H1 (cell line): ENCODE data around the gene RO60. TPM values are rescaled to one million over a fixed set of nuclear protein-coding genes. Genes with fewer than 3 reads are reported as not detected.

ENCODE experiments used
- CTCF ChIA-PET: fragments of 300-600 bp; sonication (Branson Sonifier 250); formaldehyde crosslinking; loops from one replicate; lab custom pipeline; 2021; ENCODE audit not compliant: partially characterized antibody; lab: Charles Lee
- POLR2A ChIA-PET: fragments of 300-600 bp; sonication (Branson Sonifier 250); formaldehyde crosslinking; loops from one replicate; lab custom pipeline; 2021; ENCODE audit warnings: inconsistent platforms; ENCODE audit not compliant: partially characterized antibody; lab: Charles Lee
- DNase-seq, 2 experiments: peaks; one replicate each; pipeline versions ENCODE4 v3.0.0 to v3.0.0-alpha.2; 2010 to 2022; ENCODE audit warnings: low spot score in 2 of 2, low read depth in 1 of 2, mixed read lengths in 1 of 2
- FAIRE-seq: peaks from 2 replicates; lab custom pipeline; 2011; peaks lifted over from hg19 to GRCh38; lab: Jason Lieb, UNC
- H2AFZ ChIP-seq: 2 replicates; pipeline ENCODE4 v1.8.1; 2012; ENCODE audit warnings: low read length, inconsistent platforms
- H2AK5ac ChIP-seq: 2 replicates; pipeline ENCODE4 v1.6.1; 2013; ENCODE audit warnings: low read depth, low read length
- H2BK120ac ChIP-seq: replicated peaks from 2 replicates; pipeline ENCODE3; 2013; ENCODE audit warnings: low read depth, low read length, inconsistent platforms
- H2BK12ac ChIP-seq: 2 replicates; pipeline ENCODE4 v1.6.1; 2013; ENCODE audit warnings: low read depth, low read length
- H2BK15ac ChIP-seq: 2 replicates; pipeline ENCODE4 v1.6.1; 2013; ENCODE audit warnings: low read length
- H2BK20ac ChIP-seq: 2 replicates; pipeline ENCODE4 v1.6.1; 2013; ENCODE audit warnings: low read length
- H2BK5ac ChIP-seq: 2 replicates; pipeline ENCODE4 v1.6.1; 2013; ENCODE audit warnings: low read depth, low read length
- H3K14ac ChIP-seq: 2 replicates; pipeline ENCODE4 v1.6.1; 2013; ENCODE audit warnings: inconsistent platforms; ENCODE audit not compliant: insufficient read length
- H3K18ac ChIP-seq: 2 replicates; pipeline ENCODE4 v1.6.1; 2013; ENCODE audit warnings: low read length; ENCODE audit errors: extremely low read depth
- H3K23ac ChIP-seq: 2 replicates; pipeline ENCODE4 v1.6.1; 2013; ENCODE audit warnings: inconsistent platforms; ENCODE audit not compliant: insufficient read length
- H3K23me2 ChIP-seq: 2 replicates; pipeline ENCODE4 v1.6.1; 2013; ENCODE audit warnings: low read depth, low read length
- H3K27ac ChIP-seq: 2 replicates; pipeline ENCODE4 v1.6.1; 2011; ENCODE audit warnings: low read depth, low read length, inconsistent platforms
- H3K27me3 ChIP-seq, 4 experiments: replicated peaks in 1 of 4; 1 replicate in 1 of 4; 2 replicates in 3 of 4; pipeline versions ENCODE4 v1.6.1 to v1.8.1; 2011 to 2013; ENCODE audit warnings: low read length in 3 of 4, mild to moderate bottlenecking in 3 of 4, inconsistent platforms in 2 of 4, mixed read lengths in 2 of 4, moderate library complexity in 1 of 4; ENCODE audit not compliant: control insufficient read depth in 3 of 4, insufficient read depth in 3 of 4; ENCODE audit errors: extremely low read depth in 1 of 4
- H3K36me3 ChIP-seq, 4 experiments: 2 replicates each; pipeline versions ENCODE4 v1.6.1 to v1.8.1; 2011 to 2013; ENCODE audit warnings: mild to moderate bottlenecking in 4 of 4, low read length in 3 of 4, moderate library complexity in 2 of 4, control low read depth in 1 of 4, inconsistent platforms in 1 of 4; ENCODE audit not compliant: insufficient read depth in 4 of 4, control insufficient read depth in 2 of 4
- H3K4ac ChIP-seq: replicated peaks from 2 replicates; pipeline ENCODE3; 2013; ENCODE audit warnings: low read length, low read depth, mixed read lengths, inconsistent platforms; ENCODE audit not compliant: insufficient read length
- H3K4me1 ChIP-seq, 4 experiments: replicated peaks in 1 of 4; 1 replicate in 1 of 4; 2 replicates in 3 of 4; pipeline versions ENCODE4 v1.6.1 to v1.8.1; 2011 to 2013; ENCODE audit warnings: low read length in 3 of 4, inconsistent platforms in 2 of 4, mixed read lengths in 1 of 4; ENCODE audit not compliant: insufficient read depth in 4 of 4, control insufficient read depth in 3 of 4
- H3K4me2 ChIP-seq, 2 experiments: 2 replicates each; pipeline versions ENCODE4 v1.6.1 to v1.8.1; 2011 to 2013; ENCODE audit warnings: low read depth in 2 of 2, low read length in 2 of 2, control low read depth in 1 of 2, inconsistent platforms in 1 of 2, mild to moderate bottlenecking in 1 of 2; ENCODE audit not compliant: insufficient read depth in 1 of 2
- H3K4me3 ChIP-seq, 4 experiments: fragments of 200-600, 300-600 bp in 1 of 4; sonication (generic), shearing (Covaris generic), sonication (Bioruptor Twin) in 1 of 4; 2 replicates each; pipeline versions ENCODE4 v1.5.1 to v1.8.1; 2011 to 2016; ENCODE audit warnings: low read length in 4 of 4, low read depth in 3 of 4, control low read depth in 2 of 4, inconsistent platforms in 2 of 4, mild to moderate bottlenecking in 2 of 4, mixed read lengths in 1 of 4, moderate library complexity in 1 of 4; ENCODE audit not compliant: insufficient read depth in 2 of 4; ENCODE audit errors: extremely low read depth in 1 of 4
- H3K56ac ChIP-seq: replicated peaks from 2 replicates; pipeline ENCODE3; 2013; ENCODE audit warnings: low read depth, mild to moderate bottlenecking, mixed read lengths, low read length, inconsistent platforms; ENCODE audit not compliant: insufficient read length
- H3K79me1 ChIP-seq: 2 replicates; pipeline ENCODE4 v1.6.1; 2013; ENCODE audit warnings: low read depth, low read length, control low read depth
- H3K79me2 ChIP-seq, 2 experiments: 2 replicates each; pipeline versions ENCODE4 v1.6.1 to v1.8.1; 2012 to 2013; ENCODE audit warnings: low read length in 2 of 2, mild to moderate bottlenecking in 2 of 2, inconsistent platforms in 1 of 2; ENCODE audit not compliant: insufficient read depth in 2 of 2, control insufficient read depth in 1 of 2
- H3K9ac ChIP-seq, 4 experiments: replicated peaks in 1 of 4; 1 replicate in 1 of 4; 2 replicates in 3 of 4; pipeline versions ENCODE4 v1.6.1 to v1.8.1; 2011 to 2013; ENCODE audit warnings: low read depth in 3 of 4, low read length in 3 of 4, control low read depth in 2 of 4, mild to moderate bottlenecking in 2 of 4, moderate library complexity in 2 of 4, inconsistent platforms in 1 of 4; ENCODE audit errors: extremely low read depth in 1 of 4
- H3K9me3 ChIP-seq, 2 experiments: 2 replicates each; pipeline versions ENCODE4 v1.6.1 to v1.8.1; 2012 to 2013; ENCODE audit warnings: mild to moderate bottlenecking in 2 of 2, moderate library complexity in 2 of 2, control low read depth in 1 of 2, inconsistent platforms in 1 of 2, low read depth in 1 of 2, low read length in 1 of 2, mixed read lengths in 1 of 2; ENCODE audit not compliant: insufficient read depth in 2 of 2
- H4K20me1 ChIP-seq, 2 experiments: replicated peaks in 1 of 2; 2 replicates each; pipeline versions ENCODE3 to v1.8.1; 2011 to 2013; ENCODE audit warnings: inconsistent platforms in 2 of 2, low read length in 2 of 2, mild to moderate bottlenecking in 1 of 2; ENCODE audit not compliant: insufficient read depth in 2 of 2, control insufficient read depth in 1 of 2
- H4K5ac ChIP-seq: 2 replicates; pipeline ENCODE4 v1.6.1; 2013; ENCODE audit warnings: low read length, low read depth, mixed read lengths, inconsistent platforms; ENCODE audit not compliant: insufficient read length
- H4K8ac ChIP-seq: 2 replicates; pipeline ENCODE4 v1.8.0; 2013; ENCODE audit warnings: mild to moderate bottlenecking, moderate library complexity, low read length, inconsistent platforms; ENCODE audit not compliant: insufficient read depth; ENCODE audit errors: extremely low read depth
- H4K91ac ChIP-seq: replicated peaks from 2 replicates; pipeline ENCODE3; 2013; ENCODE audit warnings: low read length, mixed read lengths, inconsistent platforms; ENCODE audit not compliant: insufficient read length
- CBX5 ChIP-seq: fragments of 300-800, 300-1000 bp; sonication (generic); IDR thresholded peaks from 2 replicates; pipeline ENCODE4 v1.7.1; 2016; ENCODE audit warnings: antibody characterized with exemption, low read length, low read depth
- GABPA ChIP-seq: IDR thresholded peaks from 2 replicates; pipeline ENCODE4 v1.6.1; 2011; ENCODE audit warnings: mild to moderate bottlenecking, low read length, moderate library complexity, borderline replicate concordance; ENCODE audit not compliant: insufficient read depth
- HDAC2 ChIP-seq, 2 experiments: fragments of 300-600 bp in 1 of 2; sonication (generic) in 1 of 2; IDR thresholded peaks; 2 replicates each; pipeline ENCODE4 v1.6.1; 2011 to 2012; ENCODE audit warnings: low read depth in 2 of 2, low read length in 2 of 2, mild to moderate bottlenecking in 2 of 2, moderate library complexity in 2 of 2, borderline replicate concordance in 1 of 2, inconsistent platforms in 1 of 2
- POU5F1 ChIP-seq: IDR thresholded peaks from 2 replicates; pipeline ENCODE4 v1.6.1; 2011; ENCODE audit warnings: low read depth, mild to moderate bottlenecking, low read length, moderate library complexity
- RXRA ChIP-seq: IDR thresholded peaks from 2 replicates; pipeline ENCODE4 v1.6.1; 2011; ENCODE audit warnings: low read depth, mild to moderate bottlenecking, low read length, moderate library complexity; ENCODE audit not compliant: insufficient read depth
- WGBS, 2 experiments: shearing (Covaris generic) in 1 of 2; methylation state at CpG; one replicate each; pipeline versions ENCODE4 v1.1.6 to v1.1.7; 2013 to 2015; ENCODE audit warnings: low lambda C conversion rate in 2 of 2, mixed read lengths in 2 of 2, inconsistent platforms in 1 of 2, low coverage in 1 of 2, missing lambda C conversion rate in 1 of 2; ENCODE audit not compliant: insufficient replicate concordance in 2 of 2, insufficient coverage in 1 of 2, insufficient read length in 1 of 2; ENCODE audit errors: extremely low coverage in 1 of 2, missing lambda C conversion rate in 1 of 2; 5-methylcytosine and 5-hydroxymethylcytosine counted together
- polyA plus RNA-seq, 7 experiments: library from polyadenylated mRNA; depleted of rRNA in 3 of 7; stranded (reverse) in 5 of 7; unstranded in 2 of 7; fragments of >200 nt in 5 of 7; fragments of 200-250 nt in 2 of 7; gene quantifications; 1 replicate in 5 of 7; 2 replicates in 1 of 7; 4 replicates in 1 of 7; pipeline versions ENCODE4 v1.2.1 to v1.2.3, GENCODE V29; 2011 to 2013; ENCODE audit warnings: missing spikeins in 2 of 7, mixed read lengths in 2 of 7
- total RNA-seq: library from RNA; stranded (reverse); fragmentation: NEBNext Ultra II Directional; extraction: Animal tissue kit (Norgen Biotek cat#: 25700); gene quantifications from 2 replicates; pipeline ENCODE4 v1.2.1, GENCODE V29; 2021

The RO60 gene
- total and polyA plus RNA-seq, 2 of the 8 experiments (the other 6 are each of a cell fraction or from before 2014, with no cell fraction given): 13.6 to 103 TPM

DNA sequence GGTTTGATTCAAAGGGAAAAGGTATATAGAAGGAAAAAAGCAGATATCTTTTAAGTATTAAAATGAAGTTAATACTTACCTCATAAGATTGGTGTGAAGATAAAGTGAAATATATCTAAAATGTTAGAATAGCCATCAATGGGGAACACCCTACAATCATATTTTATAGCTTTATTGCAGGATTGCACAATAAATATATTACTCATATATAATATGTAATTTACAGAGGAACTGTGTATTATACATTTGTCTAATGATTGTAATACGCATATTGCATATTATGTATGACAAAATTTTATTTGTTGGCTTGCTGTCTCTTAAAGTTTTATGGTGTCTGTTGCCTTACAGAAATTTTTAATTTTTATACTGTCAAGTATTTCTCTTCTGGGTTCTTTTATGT lies 48.0 kb upstream of the RO60 start:
- no peak overlapping the region for H3K9ac ChIP-seq
- H2BK5ac ChIP-seq: no peak overlapping the region
- no peak overlapping the region for H3K14ac ChIP-seq
- no peak overlapping the region for H2AFZ ChIP-seq
- no peak overlapping the region for H2AK5ac ChIP-seq
- H3K9me3 ChIP-seq: no peaks in the 10 kb centered on the region
- H3K27me3 ChIP-seq: peaks cover 0 to 1% (median 0%) of the 10 kb centered on the region in 4 experiments; a peak in 1 of 7 replicates
- H3K79me1 ChIP-seq: no peaks in the 10 kb centered on the region; the same call in 1 of the 2 replicates
- H3K79me2 ChIP-seq: no peaks in the 10 kb centered on the region
- CTCF ChIA-PET: no interaction called here
- H3K23me2 ChIP-seq: no peaks in the 10 kb centered on the region
- TF ChIP-seq HDAC2 (IDR thresholded peaks at IDR 0.05; ENCODE audit: borderline replicate concordance in 1 of 2, low read depth in 2 of 2, low read length in 2 of 2) (no peak), POU5F1 (no peak), RXRA (no peak), CBX5 (no peak), GABPA (no peak)
- POLR2A ChIA-PET: no interaction called here
- no peak for FAIRE-seq
- no peak overlapping the region for H3K56ac ChIP-seq
- no peak overlapping the region for H4K5ac ChIP-seq
- no peak overlapping the region for H2BK15ac ChIP-seq
- no peak overlapping the region for H4K91ac ChIP-seq
- H3K18ac ChIP-seq: no peak overlapping the region
- 88% methylated on average over 1 of the region's 1 CpG; no CpG with 5 or more reads in 1 of the 2 experiments for WGBS, 2 experiments
- no peak overlapping the region for H3K27ac ChIP-seq
- H3K4ac ChIP-seq: no peak overlapping the region
- H2BK120ac ChIP-seq: no peak overlapping the region
- H2BK12ac ChIP-seq: no peak overlapping the region
- no peak overlapping the region for H3K23ac ChIP-seq
- no peaks in the 10 kb centered on the region for H3K4me1 ChIP-seq
- no peak overlapping the region for H2BK20ac ChIP-seq
- no peak overlapping the region for H3K4me3 ChIP-seq
- H3K4me2 ChIP-seq: no peak overlapping the region
- no peaks in the 10 kb centered on the region for H4K20me1 ChIP-seq
- no peak for DNase-seq
- H3K36me3 ChIP-seq: no peaks in the 10 kb centered on the region; a peak in 1 of 8 replicates
- H4K8ac ChIP-seq: no peak overlapping the region
